ENCODE data around the gene PRKG1.

PRKG1 gene

DNA sequence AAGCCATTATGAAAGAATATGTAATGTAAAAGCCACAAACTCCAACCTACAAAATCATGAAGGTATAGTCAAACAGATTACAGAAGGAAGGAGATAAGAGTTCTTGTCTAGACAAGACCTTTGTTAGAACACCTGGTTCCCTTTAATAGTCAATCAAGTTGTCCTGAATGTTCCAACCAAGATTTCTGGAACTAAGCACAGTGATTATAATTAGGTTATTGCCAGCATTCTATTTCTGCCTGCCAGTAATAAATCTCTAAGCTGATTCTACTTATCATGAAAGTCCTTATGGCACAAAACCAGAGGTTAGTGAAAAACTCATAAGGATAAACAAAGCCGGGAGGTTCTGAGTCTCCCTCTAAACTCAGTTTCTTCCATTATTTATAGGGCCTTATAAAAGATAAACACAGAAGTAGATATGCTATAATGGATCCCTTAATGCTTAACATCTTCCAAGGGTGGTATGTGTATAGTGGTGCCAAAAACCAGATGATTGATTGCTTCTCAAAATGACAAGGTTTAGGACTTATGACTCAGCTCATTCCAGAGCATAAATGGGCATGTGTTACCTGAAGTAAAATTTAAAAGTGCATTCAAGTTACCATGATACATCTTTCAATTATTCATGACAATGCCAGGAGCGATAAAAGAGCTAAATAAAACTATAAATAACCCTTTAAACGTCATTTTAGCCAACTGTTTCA is 387.9 kb downstream of the PRKG1 start:
- no peak overlapping the region for H2AFZ ChIP-seq (ENCODE audit: low read length)
- WGBS, 2 donors (ENCODE audit: extremely low coverage in 2 of 2, insufficient read length in 2 of 2, insufficient replicate concordance in 1 of 2) = no CpG with 5 or more reads among the region's 3 CpGs

DNA sequence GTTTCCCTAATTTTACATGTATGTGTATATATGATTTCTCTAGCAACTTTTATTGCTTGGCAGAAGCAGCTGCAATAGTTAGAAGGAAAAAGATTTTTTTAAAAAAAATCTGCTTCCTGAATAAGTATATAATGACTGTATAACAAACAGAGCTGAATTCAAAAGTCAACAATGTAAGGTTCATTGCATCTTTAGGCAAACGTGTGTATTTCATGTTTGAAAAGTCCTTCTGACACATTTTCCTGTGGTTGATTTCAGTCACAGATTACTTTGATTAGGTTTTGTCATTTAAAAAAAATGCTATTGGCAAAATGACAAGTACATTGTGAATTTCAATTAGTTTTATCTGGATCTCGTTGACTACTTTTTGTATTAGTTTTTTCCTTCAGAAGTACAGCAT is 394.1 kb downstream of the PRKG1 start:
- no peak overlapping the region for H3K18ac ChIP-seq (ENCODE audit: low read length)
- no peaks in the 10 kb centered on the region for H3K4me1 ChIP-seq (ENCODE audit: control insufficient read depth in 2 of 2, insufficient read depth in 1 of 2, low read depth in 1 of 2, low read length in 2 of 2)
- no peak overlapping the region for H2BK12ac ChIP-seq (ENCODE audit: low read length)
- H3K23ac ChIP-seq (ENCODE audit: low read depth, low read length, poor library complexity) = no peak overlapping the region
- H3K4me2 ChIP-seq (ENCODE audit: insufficient read depth, low read length, poor library complexity, severe bottlenecking) = no peak overlapping the region
- no peak overlapping the region for H3K14ac ChIP-seq (ENCODE audit: low read length)
- H3K9ac ChIP-seq (ENCODE audit: low read depth, low read length, poor library complexity) = no peak overlapping the region
- no CpG with 5 or more reads among the region's 2 CpGs for WGBS, 2 donors (ENCODE audit: extremely low coverage in 2 of 2, insufficient read length in 2 of 2, insufficient replicate concordance in 1 of 2)
- no peaks in the 10 kb centered on the region for H3K27me3 ChIP-seq (ENCODE audit: control insufficient read depth in 3 of 3, insufficient read depth in 3 of 3, low read depth in 1 of 3, low read length in 3 of 3)
- no peak overlapping the region for H2BK15ac ChIP-seq (ENCODE audit: low read length)
- no peak overlapping the region for H2BK120ac ChIP-seq (ENCODE audit: low read depth, low read length)
- H3K9me3 ChIP-seq (replicated peaks in 1 of 2; ENCODE audit: control insufficient read depth in 2 of 2, insufficient read depth in 1 of 2, low read depth in 1 of 2, low read length in 2 of 2) = no peaks in the 10 kb centered on the region
- no peak overlapping the region for H2BK5ac ChIP-seq (ENCODE audit: low read length)
- no peak overlapping the region for H4K8ac ChIP-seq (ENCODE audit: low read depth, low read length)
- no peak overlapping the region for H2AFZ ChIP-seq (ENCODE audit: low read length)
- no peak overlapping the region for H3K27ac ChIP-seq (replicated peaks; ENCODE audit: low read length)
- no peak overlapping the region for H2AK5ac ChIP-seq (ENCODE audit: low read depth, low read length)
- no peak overlapping the region for H3K4ac ChIP-seq (ENCODE audit: low read length)
- H3K4me3 ChIP-seq (ENCODE audit: low read length in 2 of 2) = no peak overlapping the region
- no peak for DNase-seq (ENCODE audit: low spot score)
- H3K36me3 ChIP-seq (replicated peaks in 1 of 2; ENCODE audit: control insufficient read depth in 2 of 2, insufficient read depth in 2 of 2, low read length in 2 of 2) = no peaks in the 10 kb centered on the region
- H3K79me1 ChIP-seq (ENCODE audit: low read depth, low read length) = no peaks in the 10 kb centered on the region
- H4K91ac ChIP-seq (ENCODE audit: low read depth, low read length, poor library complexity) = no peak overlapping the region

More for the DNA sequence above, 387.9 kb downstream of the PRKG1 start:
- H4K8ac ChIP-seq (ENCODE audit: low read depth, low read length) = no peak overlapping the region
- H3K4me3 ChIP-seq (ENCODE audit: low read length in 2 of 2) = no peak overlapping the region
- no peak overlapping the region for H3K4ac ChIP-seq (ENCODE audit: low read length)
- no peak overlapping the region for H3K4me2 ChIP-seq (ENCODE audit: insufficient read depth, low read length, poor library complexity, severe bottlenecking)
- no peak overlapping the region for H3K18ac ChIP-seq (ENCODE audit: low read length)
- no peaks in the 10 kb centered on the region for H3K4me1 ChIP-seq (ENCODE audit: control insufficient read depth in 2 of 2, insufficient read depth in 1 of 2, low read depth in 1 of 2, low read length in 2 of 2)
- H4K91ac ChIP-seq (ENCODE audit: low read depth, low read length, poor library complexity) = no peak overlapping the region
- no peak overlapping the region for H2AK5ac ChIP-seq (ENCODE audit: low read depth, low read length)
- no peak overlapping the region for H3K27ac ChIP-seq (replicated peaks; ENCODE audit: low read length)
- no peaks in the 10 kb centered on the region for H3K9me3 ChIP-seq (replicated peaks in 1 of 2; ENCODE audit: control insufficient read depth in 2 of 2, insufficient read depth in 1 of 2, low read depth in 1 of 2, low read length in 2 of 2)
- no peak overlapping the region for H2BK120ac ChIP-seq (ENCODE audit: low read depth, low read length)
- H2BK5ac ChIP-seq (ENCODE audit: low read length) = no peak overlapping the region
- H3K14ac ChIP-seq (ENCODE audit: low read length) = no peak overlapping the region
- H3K9ac ChIP-seq (ENCODE audit: low read depth, low read length, poor library complexity) = no peak overlapping the region
- no peak overlapping the region for H2BK15ac ChIP-seq (ENCODE audit: low read length)
- H3K79me1 ChIP-seq (ENCODE audit: low read depth, low read length) = no peaks in the 10 kb centered on the region
- H3K27me3 ChIP-seq (ENCODE audit: control insufficient read depth in 3 of 3, insufficient read depth in 3 of 3, low read depth in 1 of 3, low read length in 3 of 3) = no peaks in the 10 kb centered on the region
- DNase-seq (ENCODE audit: low spot score) = no peak
- H2BK12ac ChIP-seq (ENCODE audit: low read length) = no peak overlapping the region
- no peaks in the 10 kb centered on the region for H3K36me3 ChIP-seq (replicated peaks in 1 of 2; ENCODE audit: control insufficient read depth in 2 of 2, insufficient read depth in 2 of 2, low read length in 2 of 2)
- no peak overlapping the region for H3K23ac ChIP-seq (ENCODE audit: low read depth, low read length, poor library complexity)

DNA sequence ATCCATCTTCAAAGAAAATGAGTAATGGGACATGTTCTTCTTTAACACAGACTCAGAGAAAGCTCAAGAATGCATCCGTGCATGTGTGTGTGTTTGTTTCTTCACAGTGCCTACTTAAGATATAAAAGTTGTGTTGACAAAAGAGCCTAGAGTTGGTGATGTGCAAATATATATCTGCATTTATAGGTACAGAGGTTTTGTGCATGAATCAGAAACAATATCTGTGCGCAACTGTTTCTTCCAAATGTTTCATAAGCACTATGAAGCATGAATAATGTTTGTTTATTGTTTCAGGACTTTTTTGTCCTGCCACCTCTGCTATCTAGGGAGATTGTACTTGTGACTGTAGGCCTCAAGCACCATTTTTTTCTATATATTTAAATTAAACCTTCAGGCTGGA is 395.4 kb downstream of the PRKG1 start:
- no peaks in the 10 kb centered on the region for H3K9me3 ChIP-seq (replicated peaks in 1 of 2; ENCODE audit: control insufficient read depth in 2 of 2, insufficient read depth in 1 of 2, low read depth in 1 of 2, low read length in 2 of 2)
- no peaks in the 10 kb centered on the region for H3K36me3 ChIP-seq (replicated peaks in 1 of 2; ENCODE audit: control insufficient read depth in 2 of 2, insufficient read depth in 2 of 2, low read length in 2 of 2)
- no peak overlapping the region for H3K14ac ChIP-seq (ENCODE audit: low read length)
- H3K27ac ChIP-seq (replicated peaks; ENCODE audit: low read length) = no peak overlapping the region
- H3K79me1 ChIP-seq (ENCODE audit: low read depth, low read length) = no peaks in the 10 kb centered on the region
- no peak overlapping the region for H4K91ac ChIP-seq (ENCODE audit: low read depth, low read length, poor library complexity)
- no peak overlapping the region for H3K23ac ChIP-seq (ENCODE audit: low read depth, low read length, poor library complexity)
- H3K4me3 ChIP-seq (ENCODE audit: low read length in 2 of 2) = no peak overlapping the region
- no peak overlapping the region for H3K9ac ChIP-seq (ENCODE audit: low read depth, low read length, poor library complexity)
- no peak overlapping the region for H2AFZ ChIP-seq (ENCODE audit: low read length)
- no peak for DNase-seq (ENCODE audit: low spot score)
- no peak overlapping the region for H3K18ac ChIP-seq (ENCODE audit: low read length)
- no peak overlapping the region for H2BK15ac ChIP-seq (ENCODE audit: low read length)
- H3K4me2 ChIP-seq (ENCODE audit: insufficient read depth, low read length, poor library complexity, severe bottlenecking) = no peak overlapping the region
- H3K27me3 ChIP-seq (ENCODE audit: control insufficient read depth in 3 of 3, insufficient read depth in 3 of 3, low read depth in 1 of 3, low read length in 3 of 3) = no peaks in the 10 kb centered on the region
- no peak overlapping the region for H4K8ac ChIP-seq (ENCODE audit: low read depth, low read length)
- no peak overlapping the region for H2BK12ac ChIP-seq (ENCODE audit: low read length)
- H2BK5ac ChIP-seq (ENCODE audit: low read length) = no peak overlapping the region
- H3K4ac ChIP-seq (ENCODE audit: low read length) = no peak overlapping the region
- no peak overlapping the region for H2BK120ac ChIP-seq (ENCODE audit: low read depth, low read length)
- H2AK5ac ChIP-seq (ENCODE audit: low read depth, low read length) = no peak overlapping the region
- no CpG with 5 or more reads among the region's 2 CpGs for WGBS, 2 donors (ENCODE audit: extremely low coverage in 2 of 2, insufficient read length in 2 of 2, insufficient replicate concordance in 1 of 2)
- H3K4me1 ChIP-seq (ENCODE audit: control insufficient read depth in 2 of 2, insufficient read depth in 1 of 2, low read depth in 1 of 2, low read length in 2 of 2) = no peaks in the 10 kb centered on the region

DNA sequence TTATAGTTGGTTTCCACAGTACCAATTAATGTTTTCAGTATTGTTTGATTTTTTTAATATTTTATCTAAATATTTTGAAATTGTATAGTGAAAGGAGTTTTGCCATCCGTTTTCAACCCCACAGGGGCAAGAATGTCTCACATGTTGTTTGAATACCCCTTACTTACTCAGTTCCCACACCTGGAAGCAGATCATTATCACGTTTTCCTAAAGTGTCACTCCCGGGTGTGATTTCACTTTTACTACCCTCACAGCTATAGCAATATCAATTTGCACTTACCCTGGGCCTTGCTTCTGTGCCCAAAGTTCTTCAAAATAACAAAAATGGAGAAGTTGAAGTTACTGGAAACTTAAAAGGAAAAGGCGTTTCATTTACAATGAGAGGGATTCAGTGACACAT is 397.0 kb downstream of the PRKG1 start:
- H2BK15ac ChIP-seq (ENCODE audit: low read length) = no peak overlapping the region
- no CpG with 5 or more reads among the region's 4 CpGs for WGBS, 2 donors (ENCODE audit: extremely low coverage in 2 of 2, insufficient read length in 2 of 2, insufficient replicate concordance in 1 of 2)

More for the DNA sequence above, 397.0 kb downstream of the PRKG1 start:
- H3K4me2 ChIP-seq (ENCODE audit: insufficient read depth, low read length, poor library complexity, severe bottlenecking) = no peak overlapping the region
- H3K18ac ChIP-seq (ENCODE audit: low read length) = no peak overlapping the region
- no peak overlapping the region for H3K27ac ChIP-seq (replicated peaks; ENCODE audit: low read length)
- no peak overlapping the region for H3K4ac ChIP-seq (ENCODE audit: low read length)
- no peak overlapping the region for H3K14ac ChIP-seq (ENCODE audit: low read length)
- no peak overlapping the region for H2BK5ac ChIP-seq (ENCODE audit: low read length)
- H3K36me3 ChIP-seq (replicated peaks in 1 of 2; ENCODE audit: control insufficient read depth in 2 of 2, insufficient read depth in 2 of 2, low read length in 2 of 2) = no peaks in the 10 kb centered on the region
- H4K91ac ChIP-seq (ENCODE audit: low read depth, low read length, poor library complexity) = no peak overlapping the region
- DNase-seq (ENCODE audit: low spot score) = no peak
- H2AK5ac ChIP-seq (ENCODE audit: low read depth, low read length) = no peak overlapping the region
- H3K4me1 ChIP-seq (ENCODE audit: control insufficient read depth in 2 of 2, insufficient read depth in 1 of 2, low read depth in 1 of 2, low read length in 2 of 2) = no peaks in the 10 kb centered on the region
- no peaks in the 10 kb centered on the region for H3K79me1 ChIP-seq (ENCODE audit: low read depth, low read length)
- no peak overlapping the region for H3K9ac ChIP-seq (ENCODE audit: low read depth, low read length, poor library complexity)
- H3K9me3 ChIP-seq (replicated peaks in 1 of 2; ENCODE audit: control insufficient read depth in 2 of 2, insufficient read depth in 1 of 2, low read depth in 1 of 2, low read length in 2 of 2) = no peaks in the 10 kb centered on the region
- no peak overlapping the region for H3K4me3 ChIP-seq (ENCODE audit: low read length in 2 of 2)
- H4K8ac ChIP-seq (ENCODE audit: low read depth, low read length) = no peak overlapping the region
- H2AFZ ChIP-seq (ENCODE audit: low read length) = no peak overlapping the region
- H2BK12ac ChIP-seq (ENCODE audit: low read length) = no peak overlapping the region
- H2BK120ac ChIP-seq (ENCODE audit: low read depth, low read length) = no peak overlapping the region
- no peak overlapping the region for H3K23ac ChIP-seq (ENCODE audit: low read depth, low read length, poor library complexity)
- no peaks in the 10 kb centered on the region for H3K27me3 ChIP-seq (ENCODE audit: control insufficient read depth in 3 of 3, insufficient read depth in 3 of 3, low read depth in 1 of 3, low read length in 3 of 3)
